Hepatocyte (in vitro differentiated cells): ENCODE measurements around the gene CAP1.

ENCODE experiments used
- EZH2phosphoT487 ChIP-seq: fragments of 200-600 bp; sonication (generic); IDR thresholded peaks from one replicate; pipeline ENCODE4 v1.6.1; 2018; ENCODE audit warnings: antibody characterized with exemption, mild to moderate bottlenecking, low read depth, moderate library complexity; ENCODE audit not compliant: unreplicated experiment, severe bottlenecking
- TF ChIP-seq, protein P1 (sequence below): fragments of 200-600 bp; sonication (generic); IDR thresholded peaks from 2 replicates; pipeline ENCODE4 v1.5.1; 2016; ENCODE audit warnings: antibody characterized with exemption, mild to moderate bottlenecking; ENCODE audit not compliant: poor library complexity

DNA sequence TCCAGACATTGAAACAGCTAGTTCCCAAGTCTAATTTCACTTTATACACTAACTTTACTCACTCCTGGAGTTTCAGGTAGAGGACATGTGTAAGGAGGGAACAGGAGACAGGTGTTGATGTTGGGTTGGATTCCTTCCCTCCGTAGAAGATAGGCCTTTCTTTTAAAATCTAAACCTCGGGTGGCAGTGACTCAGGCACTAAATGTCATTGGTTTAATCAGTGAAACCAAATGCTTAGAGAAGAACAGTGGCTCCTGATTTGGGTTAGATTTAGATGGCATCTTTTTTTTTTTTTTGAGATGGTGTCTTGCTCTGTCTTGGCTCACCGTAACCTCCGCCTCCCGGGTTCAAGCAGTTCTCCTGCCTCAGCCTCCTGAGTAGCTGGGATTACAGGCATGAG, 7.2 kb downstream of the CAP1 start:
- TF ChIP-seq, protein P1, sequence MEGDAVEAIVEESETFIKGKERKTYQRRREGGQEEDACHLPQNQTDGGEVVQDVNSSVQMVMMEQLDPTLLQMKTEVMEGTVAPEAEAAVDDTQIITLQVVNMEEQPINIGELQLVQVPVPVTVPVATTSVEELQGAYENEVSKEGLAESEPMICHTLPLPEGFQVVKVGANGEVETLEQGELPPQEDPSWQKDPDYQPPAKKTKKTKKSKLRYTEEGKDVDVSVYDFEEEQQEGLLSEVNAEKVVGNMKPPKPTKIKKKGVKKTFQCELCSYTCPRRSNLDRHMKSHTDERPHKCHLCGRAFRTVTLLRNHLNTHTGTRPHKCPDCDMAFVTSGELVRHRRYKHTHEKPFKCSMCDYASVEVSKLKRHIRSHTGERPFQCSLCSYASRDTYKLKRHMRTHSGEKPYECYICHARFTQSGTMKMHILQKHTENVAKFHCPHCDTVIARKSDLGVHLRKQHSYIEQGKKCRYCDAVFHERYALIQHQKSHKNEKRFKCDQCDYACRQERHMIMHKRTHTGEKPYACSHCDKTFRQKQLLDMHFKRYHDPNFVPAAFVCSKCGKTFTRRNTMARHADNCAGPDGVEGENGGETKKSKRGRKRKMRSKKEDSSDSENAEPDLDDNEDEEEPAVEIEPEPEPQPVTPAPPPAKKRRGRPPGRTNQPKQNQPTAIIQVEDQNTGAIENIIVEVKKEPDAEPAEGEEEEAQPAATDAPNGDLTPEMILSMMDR = no peak
- no peak for TF ChIP-seq EZH2phosphoT487
